ENCODE results near the gene CPB2.

CPB2 gene

DNA sequence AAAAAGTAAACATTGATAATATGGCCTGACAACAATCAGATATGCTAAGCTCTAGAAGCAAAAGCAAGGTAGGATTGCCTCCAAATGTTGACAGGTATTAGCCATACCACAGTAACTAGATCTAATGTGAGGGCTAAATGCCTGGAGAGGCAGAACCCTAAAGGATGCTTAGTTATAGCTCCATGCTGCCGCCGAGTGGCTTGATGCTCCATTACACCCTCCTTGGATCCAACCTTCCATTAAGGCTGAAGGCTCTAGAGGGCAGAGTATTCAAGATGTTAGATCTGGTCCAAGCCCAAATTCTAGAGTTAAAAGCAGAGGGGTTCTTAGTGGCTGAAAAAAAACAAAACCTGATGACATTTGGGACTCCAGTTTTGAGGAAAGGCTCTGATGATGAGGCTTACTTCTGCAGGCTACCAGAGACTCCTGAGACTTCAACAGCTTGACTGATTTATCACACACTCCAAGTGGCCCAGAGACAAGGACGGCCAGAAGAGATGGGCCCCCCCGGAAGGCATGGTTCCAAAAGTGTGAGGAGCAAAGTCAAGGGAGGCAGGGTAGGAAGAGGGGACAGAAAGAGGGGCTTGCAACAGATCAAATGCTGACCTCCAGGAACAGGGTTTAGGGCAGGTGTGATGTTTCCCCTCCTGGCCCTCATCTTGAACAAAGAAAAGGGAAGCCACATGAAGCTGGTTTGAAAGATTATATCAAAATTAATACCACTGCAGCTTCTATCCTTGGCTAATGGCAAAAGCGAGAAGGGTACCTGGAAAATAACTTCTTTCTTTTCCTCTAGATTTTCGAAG lies 21.9 kb upstream of the CPB2 start:
- DNase-seq (ENCODE audit: low read depth) = peak; percentile 28

DNA sequence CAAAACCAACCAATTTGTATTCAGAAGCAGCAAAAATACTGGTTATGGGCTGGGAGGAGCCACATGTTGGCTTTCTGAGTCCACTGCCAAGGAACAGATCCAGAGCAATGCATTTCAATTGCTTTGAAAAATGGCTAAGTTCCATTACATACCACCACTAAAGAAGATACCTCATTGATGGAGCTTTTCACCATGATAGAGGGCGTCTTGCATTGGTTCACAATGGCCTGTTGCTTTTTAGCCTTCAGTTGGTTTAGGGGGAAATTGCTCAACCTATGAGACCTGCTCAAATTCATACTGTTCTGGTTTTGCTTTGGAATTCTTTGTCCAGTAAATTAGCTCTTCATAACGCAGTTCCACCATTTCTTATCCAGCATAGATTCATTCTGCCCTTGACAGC lies 21.2 kb upstream of the CPB2 start:
- no peak for DNase-seq (ENCODE audit: low read depth)

DNA sequence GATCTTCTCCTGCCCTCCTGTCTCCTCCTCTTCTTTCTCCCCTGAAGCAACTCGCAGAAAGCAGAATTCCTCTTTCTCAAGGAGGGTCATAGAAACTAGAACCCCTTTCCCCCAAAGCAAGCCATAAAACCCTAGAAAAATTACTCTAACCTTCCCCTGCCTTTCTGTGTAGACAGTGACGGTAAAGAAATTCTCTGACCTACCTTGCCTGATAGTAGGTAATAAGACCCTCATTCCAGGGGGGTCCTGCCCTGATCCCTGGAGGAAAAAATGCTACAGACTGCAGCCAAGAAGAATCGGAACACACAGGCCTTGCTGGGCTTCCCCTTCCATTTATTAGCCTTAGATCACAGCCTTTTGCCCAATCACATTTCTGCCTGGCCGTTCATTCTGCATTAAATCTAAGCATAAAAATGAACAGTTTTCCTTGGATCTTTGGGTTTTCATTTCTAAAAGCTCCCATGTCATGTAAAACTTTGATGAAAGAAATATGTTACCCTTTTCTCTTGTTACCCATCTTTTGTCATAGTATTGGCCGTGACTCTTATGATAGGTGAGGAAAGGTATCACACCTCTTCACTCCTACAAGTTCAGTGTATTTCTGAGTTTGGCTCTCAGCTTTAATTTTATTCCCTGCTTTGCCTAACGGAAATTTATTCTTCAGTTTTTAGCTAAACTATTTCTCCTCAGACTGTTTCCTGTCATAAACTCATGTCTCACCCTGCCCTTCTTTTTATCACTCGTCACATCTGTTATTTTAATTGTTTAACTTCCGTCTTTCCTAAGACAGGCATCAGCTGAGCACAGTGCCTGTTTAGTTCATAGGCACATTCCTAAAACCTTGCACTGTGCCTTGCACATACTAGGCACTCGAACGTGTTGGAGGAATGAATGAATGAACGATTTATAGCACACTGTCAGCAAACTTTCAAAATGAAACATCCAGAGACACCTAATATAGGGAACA lies 20.4 kb upstream of the CPB2 start:
- DNase-seq (ENCODE audit: low read depth) = no peak

DNA sequence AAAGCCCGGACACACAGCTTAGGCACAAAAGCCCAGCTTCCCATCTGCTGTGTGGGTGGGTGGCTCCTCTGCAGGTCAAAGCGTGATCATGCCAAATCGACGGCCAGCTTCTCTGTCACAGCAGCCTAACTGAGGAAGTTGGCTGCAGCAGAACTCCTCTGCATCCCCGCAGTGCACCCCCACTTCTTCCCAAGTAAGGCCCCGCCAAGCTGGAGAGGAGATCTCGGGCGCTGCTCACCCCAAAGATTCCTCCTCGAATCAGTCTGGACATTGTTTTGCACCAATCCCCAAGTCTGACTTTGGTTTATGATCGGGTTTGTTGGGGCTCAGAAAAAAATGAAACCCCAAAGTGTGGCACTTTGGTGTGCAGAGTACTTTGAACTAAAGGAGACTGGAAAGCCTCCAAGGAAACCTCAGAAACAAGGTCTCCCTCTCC lies 19.7 kb upstream of the CPB2 start:
- DNase-seq (ENCODE audit: low read depth) = no peak

DNA sequence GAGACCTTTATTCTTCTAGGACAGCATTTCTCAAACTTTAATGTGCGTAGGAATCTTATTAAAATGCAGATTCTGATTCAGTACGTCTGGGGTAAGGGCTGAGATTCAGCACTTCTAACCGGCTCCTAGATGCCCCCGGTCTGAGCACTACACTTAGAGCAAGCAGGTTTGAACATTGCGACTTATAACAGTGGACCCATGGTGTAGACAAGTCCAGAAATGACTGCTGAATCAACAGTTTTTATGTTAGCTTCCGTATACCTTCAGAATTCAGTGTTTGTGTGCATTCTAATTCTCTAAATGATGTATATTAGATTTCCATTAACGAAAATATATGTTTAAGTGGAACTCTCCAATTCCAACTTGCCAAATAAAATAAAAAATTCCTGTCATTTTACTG lies 17.5 kb upstream of the CPB2 start:
- no peak for DNase-seq (ENCODE audit: low read depth)

DNA sequence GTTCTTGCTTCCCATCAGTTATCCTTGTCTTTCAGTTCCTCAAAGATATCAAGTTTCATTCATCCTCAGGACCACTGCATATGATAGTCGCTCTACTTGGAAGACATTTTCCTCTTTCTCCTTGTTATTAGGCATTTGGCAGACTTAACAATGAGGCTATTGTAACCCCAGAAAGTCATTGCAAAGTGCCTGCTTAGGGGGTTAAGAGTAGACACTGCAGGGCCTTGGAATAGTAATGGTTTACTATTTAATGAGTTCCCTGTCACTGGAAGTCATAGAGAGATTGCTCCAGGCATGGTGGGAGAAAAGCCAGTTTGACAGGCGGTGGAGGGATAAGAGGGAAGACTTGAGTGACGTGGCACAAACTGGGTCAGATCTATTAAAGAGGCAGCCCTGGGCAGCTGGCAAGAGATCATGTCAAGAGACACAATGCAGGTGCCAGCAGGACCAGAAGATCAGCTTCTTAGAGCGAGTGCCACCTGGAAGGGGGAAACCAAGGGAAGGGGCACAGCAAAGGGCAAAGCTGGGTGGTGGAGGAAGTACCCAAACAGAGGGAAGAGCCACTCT lies 16.8 kb upstream of the CPB2 start:
- DNase-seq (ENCODE audit: low read depth) = no peak

DNA sequence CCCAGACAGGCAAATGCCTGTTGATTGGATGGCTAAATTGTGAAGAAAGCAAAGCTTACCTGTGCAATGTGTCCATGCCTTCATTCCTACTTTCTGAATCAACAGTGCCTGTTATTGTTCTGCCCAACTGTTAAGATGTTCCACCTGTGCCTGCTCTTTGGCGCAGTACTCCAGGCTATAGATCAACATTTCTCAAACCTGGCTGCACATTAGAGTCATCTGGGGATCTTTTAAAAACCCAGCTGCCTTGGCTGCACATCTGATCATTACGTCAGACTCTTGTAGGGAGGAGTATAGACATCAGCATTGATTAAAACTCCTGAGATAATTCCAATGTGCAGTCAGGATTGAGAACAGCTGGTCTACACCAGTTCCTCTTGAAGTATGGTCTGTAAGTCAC lies 16.2 kb upstream of the CPB2 start:
- DNase-seq (ENCODE audit: low read depth) = no peak

DNA sequence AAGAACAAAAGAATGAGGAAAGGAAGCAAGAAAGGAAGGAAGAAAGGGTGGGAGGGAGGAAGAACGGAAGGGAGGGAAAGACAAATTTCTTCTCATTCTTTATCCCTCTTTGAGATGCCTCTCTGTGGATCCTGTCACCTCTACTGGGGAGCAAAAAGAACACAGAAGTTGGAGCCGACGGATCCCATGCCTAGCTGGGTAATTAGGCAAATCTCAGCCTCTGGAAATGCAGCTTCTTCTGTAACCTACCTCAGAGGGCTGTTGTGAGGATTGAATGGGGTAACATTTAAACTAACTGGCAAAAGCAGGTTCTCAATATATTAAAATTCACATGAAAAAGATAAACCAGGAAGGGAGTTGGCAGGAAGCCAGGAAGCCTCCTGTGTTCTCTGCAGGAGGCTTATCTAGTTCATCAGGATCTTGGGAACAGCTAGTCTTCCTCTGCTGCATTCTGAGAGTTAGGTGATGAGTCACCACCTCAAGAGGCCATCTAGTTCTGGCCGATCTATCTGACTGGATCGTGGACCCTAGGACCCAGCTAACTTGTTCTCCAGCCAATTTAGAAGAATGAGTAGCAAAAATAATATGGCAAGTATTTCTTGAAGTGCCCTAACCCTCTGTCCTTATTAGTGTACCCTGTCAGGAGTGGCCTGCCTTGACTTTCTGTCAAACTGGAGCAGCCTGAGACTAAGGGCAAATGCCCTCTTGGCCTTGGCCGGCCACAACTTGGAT lies 15.2 kb upstream of the CPB2 start:
- DNase-seq (ENCODE audit: low read depth) = no peak

DNA sequence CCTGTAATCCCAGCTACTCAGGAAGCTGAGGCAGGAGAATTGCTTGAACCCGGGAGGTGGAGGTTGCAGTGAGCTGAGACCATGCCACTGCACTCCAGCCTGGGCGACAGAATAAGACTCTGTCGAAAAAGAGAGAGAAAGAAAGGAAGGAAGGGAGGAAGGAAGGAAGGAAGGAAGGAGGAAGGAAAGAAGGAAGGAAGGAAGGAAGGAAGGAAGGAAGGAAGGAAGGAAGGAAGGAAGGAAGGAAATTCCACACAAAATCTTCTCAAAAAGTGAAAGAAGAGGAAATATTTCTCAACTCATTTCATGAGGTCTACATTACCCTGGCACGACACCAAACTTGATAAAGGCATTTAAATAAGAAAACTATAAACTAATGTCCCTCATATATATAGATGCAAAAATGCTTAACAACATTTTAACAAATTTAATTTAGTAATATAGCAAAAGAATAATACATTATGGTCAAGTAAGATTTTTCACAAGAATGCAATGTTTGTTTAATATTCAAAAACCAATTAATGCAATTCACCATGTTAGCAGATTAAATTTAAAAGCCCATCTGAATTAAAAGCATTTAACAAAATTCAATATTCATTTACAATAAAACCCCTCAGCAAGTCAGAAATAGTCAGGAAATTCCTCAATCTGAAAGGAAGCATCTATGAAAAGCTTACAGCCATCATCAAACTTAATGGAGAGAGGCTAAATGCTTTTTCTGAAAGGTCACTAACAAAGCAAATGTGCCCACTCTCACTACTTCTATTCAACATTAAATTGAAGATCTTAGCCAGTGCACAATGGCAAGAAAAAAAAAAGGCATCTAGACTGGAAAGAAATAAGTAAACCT lies 12.0 kb upstream of the CPB2 start:
- DNase-seq (ENCODE audit: low read depth) = no peak

DNA sequence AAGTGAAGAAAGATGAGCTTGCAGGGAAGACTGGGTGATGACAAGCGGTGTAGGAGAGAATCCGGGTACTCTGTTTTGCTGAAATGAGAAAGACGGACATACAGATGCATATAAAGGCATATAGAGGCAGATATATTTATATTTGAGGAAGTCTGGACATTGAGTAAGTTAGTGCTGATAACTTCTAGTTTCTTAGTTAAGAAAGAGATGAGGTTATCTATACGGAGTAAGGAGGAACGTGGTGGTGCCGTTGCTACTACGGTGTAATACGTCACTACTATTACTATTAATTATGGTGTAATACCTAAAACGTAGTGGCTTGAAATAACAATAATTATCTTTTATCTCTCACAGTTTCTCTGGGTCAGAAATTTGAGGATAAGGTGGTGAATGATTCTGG lies 9.8 kb upstream of the CPB2 start:
- DNase-seq (ENCODE audit: low read depth) = no peak

DNA sequence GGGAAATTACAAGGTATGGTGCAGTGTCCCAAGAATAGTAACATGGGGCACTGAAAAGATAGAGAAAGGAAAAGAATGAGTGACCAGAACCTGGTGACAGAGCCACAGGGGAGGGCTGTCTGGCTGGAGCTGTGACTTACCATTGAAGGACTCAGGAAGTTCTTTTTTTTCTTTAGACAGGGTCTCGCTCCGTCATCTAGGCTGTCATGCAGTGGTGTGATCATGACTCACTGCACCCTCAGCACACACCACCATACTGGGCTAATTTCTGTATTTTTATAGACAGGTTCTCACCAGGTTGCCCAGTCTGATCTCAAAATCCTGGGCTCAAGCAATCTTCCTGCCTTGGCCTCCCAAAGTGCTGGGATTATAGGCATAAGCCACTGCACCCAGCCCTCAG lies 8.8 kb upstream of the CPB2 start:
- no peak for DNase-seq (ENCODE audit: low read depth)

DNA sequence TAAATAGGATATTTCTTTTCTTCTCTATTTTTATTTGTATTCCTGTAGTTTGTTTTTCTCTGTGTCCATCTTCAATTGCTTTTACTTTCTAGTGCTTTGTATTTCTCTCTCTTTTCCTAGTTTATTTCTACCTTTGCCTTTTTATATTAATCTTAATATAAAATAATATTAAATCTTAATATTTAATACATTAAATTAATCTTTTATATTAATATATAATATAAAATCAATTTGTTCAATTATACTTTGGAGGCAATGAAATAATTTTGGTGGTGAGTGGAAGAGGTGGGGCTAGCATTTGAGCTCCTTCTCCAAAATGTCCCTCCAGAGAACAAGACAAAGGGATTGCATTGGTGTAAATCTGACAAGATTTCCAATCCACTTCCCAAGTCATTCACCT lies 6.3 kb upstream of the CPB2 start:
- no peak for DNase-seq (ENCODE audit: low read depth)

DNA sequence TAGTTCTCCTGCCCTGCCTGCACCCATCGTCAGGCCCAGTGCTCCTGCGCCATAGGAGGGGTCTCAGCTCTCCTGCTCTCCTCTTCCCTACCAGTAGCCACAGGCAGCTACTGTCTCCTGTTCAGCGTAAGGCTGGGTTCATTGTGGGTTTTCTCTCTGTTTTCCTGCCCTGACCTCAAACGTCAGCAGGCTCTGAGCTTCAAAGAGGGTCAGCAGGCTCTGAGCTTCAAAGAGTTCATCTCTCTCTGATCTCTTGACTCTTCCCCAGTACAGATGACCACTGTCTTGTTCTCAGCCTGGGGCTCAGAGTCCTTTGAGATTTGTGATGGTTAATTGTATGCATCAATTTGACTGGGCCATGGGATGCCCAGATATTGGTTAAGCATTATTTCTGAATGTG lies 4.6 kb upstream of the CPB2 start:
- no peak for DNase-seq (ENCODE audit: low read depth)

DNA sequence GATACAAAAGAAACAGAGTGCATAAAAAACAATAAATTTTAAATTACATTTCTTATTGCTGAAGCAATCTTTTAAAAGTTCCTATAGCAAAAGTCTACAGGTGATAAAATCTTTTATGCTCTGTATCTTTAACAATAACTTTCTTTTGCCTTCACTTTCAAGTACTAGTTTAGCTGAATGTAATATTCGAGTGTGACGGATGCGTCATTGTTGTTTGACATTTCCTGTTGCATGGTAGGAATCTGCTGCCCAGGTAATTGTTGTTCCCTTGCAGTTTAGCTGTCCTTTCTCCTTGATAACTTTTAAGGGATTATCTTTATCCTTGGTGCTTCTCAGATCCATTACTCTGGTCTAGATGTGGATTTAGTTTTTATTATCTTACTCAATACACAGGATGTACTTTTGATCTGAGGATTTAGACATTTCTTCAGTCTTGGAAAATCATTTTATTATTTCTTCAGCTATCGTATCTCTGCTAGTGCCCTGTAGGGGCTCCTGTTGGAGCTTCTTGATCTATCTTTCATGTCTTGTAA lies 2.1 kb upstream of the CPB2 start:
- DNase-seq (ENCODE audit: low read depth) = no peak

DNA sequence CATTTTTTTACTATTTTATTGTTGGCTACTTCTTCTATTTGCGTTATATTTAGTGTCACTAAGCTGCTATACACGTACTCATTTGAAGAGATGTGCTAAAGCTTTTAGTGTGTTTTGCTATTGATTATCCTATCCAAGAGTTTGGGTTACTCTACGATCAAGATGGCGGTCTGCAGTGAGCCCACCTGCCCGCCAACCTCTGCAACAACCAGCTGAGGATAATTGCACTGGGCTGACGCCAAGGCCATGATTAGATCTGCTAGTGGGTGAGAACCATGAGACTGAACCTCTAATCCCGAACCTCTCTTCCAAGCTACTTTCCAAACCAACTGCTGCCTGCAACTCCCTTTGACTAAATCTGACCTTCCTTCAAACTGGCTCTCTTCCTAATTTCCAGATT lies 1.8 kb downstream of the CPB2 start:
- DNase-seq (ENCODE audit: low read depth) = no peak

DNA sequence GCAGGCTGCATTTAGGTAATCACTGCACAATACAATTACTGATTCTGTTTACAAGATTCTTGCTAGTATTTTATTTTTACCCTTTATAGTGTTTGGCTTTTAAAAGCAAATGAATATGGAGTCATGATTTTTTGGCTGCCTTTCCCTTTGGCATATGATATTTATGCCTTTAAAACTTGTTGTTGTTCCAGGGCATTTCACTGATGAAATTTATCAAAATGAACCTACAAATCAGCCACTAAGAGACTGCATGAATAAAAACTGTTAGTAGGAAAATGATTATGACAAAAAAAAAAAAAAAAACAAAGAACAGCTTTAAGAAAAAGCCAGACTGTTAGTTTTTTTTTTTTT lies 2.6 kb downstream of the CPB2 start:
- no peak for DNase-seq (ENCODE audit: low read depth)

DNA sequence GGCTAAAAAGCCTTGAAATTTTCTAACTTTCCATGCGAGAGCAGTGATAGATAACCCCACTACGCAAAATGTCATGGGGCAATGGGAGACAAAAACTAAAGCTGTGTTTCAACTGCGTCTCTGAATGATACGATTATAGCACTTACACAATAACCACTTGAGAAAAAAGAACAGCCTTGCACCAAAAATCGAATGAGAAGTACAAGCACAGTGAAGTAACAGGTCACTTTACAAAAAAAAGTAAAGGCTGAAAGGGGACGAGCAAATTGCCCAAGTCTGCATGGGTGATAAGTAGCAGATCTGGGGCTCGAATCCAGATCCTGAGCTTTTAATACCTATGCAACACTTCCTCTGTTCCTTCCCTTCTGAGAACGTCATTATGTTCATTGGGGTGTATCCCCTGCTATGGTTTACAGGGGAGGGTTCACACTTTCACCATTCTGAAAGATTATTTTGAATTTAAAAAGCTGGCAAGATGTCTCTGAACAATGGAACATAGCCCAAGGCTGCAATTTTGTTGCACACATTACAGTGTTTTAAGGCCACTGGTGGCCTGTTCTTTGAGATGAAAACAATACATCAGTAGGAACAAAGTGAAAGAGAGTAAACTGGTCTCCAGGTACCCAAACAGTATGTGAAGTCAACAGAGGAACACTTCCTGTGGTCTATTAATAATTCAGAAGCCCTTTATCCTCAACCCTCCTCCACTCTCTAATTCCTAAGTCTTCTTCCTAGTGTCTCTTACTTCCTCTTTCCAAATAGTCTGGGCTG lies 3.2 kb downstream of the CPB2 start:
- DNase-seq (ENCODE audit: low read depth) = no peak

DNA sequence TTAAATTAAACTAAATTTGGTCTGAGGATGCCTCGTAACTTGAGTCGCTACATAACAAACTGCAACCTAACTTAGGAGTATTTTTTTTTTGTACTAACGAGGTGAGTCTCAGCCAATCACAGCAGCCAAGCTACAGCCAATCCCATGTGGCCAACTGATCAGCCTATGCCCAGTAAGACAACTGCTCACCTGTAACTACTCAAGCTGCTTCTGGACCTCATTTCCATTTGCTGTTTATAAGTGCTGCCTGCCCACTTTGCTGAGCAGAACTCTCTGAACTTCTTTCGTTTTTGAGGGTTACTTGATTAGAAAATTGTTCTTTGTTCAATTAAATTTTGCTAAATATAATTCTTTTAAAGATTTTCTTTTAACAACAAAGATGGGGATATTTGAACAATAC lies 3.8 kb downstream of the CPB2 start:
- no peak for DNase-seq (ENCODE audit: low read depth)

DNA sequence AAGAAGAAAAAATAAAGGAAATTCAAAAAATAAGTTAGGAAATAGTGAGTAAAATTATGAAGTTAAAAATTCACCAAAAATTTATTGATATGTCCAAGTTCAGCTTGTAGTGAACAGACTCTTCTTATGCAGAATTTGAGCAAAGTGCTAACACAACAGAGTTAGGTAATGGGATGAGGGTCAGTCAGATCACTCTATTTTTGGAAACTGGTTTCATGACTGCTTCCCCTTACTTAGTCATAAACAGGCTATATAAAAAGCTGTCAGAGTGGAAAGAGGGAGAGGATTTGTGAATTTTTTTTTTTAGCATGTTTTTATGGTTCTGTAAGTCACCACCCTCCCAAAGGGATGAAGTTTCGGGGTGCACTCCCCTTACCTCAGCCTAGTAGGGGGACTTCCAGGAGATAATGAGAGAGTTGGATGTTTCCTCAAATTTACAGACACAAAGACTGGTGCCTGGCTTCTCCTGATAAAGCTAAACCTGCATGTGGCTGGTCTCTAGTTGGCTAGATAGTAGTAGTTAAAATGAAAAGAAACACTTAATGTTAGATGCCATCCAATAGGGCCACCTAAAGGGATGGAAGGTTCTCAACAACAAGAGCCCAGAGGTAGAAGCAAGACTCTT lies 4.5 kb downstream of the CPB2 start:
- no peak for DNase-seq (ENCODE audit: low read depth)

DNA sequence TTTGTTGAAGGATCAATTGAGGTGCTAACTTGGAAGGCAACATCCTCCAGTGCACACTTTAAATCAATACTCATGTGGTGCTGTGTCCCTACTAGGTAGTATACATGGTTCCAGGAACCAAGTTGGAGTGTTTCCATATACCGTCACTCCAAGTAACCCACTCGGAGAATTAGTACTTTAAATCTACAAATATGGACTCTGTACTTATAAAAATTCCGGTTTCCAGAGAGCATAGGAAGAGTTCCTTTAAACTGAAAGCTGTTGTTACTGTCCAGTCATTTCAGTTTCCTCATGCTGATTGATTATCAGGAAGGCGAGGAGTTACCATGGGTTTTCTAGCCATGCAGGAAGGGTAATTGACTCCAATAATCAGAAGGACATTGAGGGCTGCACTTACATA lies 7.2 kb downstream of the CPB2 start:
- no peak for DNase-seq (ENCODE audit: low read depth)

Measured in stimulated activated CD8-positive, alpha-beta memory T cell treated with anti-CD3 and anti-CD28 coated beads, Interleukin-7, amount 100 ng/mL, for 24 hours (primary cell).